Fibroblast of the conjunctiva (primary cell): ENCODE results near the gene CD19.
"Not testable (repeated sequence)": the region's sequence is repeated elsewhere in the genome, so short reads cannot be mapped to it uniquely, and the experiment has no call there.

Experiments
- DNase-seq: peaks from one replicate; pipeline ENCODE4 v3.0.0-alpha.2; 2010; ENCODE audit warnings: low read depth

The CD19 gene

DNA sequence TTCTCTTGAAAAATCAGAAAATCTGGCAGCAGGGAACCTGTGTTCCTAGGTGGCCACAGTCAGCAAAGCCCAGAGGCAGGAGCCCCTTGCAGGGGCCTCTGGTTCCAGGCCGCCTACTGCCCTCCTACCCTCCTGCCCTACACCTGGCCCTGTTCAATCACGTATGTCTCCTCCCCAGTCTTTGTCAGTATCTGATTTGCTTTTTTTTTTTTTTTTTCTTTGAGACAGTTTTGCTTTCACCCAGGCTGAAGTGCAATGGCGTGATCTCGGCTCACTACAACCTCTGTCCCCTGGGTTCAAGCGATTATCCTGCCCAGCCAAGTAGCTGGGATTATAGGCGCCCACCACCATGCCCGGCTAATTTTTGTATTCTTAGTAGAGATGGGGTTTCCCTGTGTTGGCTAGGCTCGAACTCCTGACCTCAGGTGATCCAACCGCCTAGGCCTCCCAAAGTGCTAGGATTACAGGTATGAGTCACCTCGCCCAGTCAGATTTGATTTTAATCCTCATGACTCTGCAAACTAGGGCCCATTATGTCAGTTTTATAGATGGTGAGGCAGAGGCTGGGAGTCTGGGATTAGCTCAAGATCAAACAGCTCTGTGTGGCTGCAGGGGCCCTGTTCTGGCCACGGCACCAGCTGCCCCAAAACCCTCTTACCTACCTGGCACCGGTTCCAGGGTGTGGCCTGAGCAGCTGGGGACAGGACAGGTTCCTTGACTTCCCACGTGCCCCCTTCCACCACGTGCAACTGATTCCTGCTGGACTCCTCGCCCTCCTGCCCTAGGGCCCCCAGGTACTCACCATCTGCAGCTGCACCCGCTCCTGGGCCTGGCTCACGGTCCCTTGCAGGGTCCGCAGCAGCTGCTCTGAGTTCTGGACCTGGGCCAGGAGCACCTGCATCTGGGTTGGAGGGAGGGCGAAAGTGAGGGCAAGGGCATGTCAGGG is 21.4 kb upstream of the CD19 start:
- DNase-seq: no peak

DNA sequence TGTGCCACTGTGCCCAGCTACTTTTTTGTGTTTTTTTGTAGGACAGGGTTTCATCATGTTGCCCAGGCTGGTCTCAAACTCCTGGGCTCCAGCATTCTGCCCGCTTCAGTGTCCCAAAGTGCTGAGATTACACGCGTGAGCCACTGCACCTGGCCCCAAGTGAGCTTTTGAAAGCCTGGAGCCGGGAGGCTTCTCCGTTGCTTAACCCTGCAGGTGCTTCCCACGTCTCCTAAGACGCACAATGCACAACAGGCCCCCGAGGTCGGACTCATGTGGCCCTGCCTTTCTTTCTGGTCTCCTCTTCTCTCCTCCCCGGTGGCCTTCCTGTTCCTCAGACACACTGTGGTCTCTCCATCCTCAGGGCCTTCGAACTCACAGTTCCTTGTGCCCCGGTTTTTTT is 19.2 kb upstream of the CD19 start:
- no peak for DNase-seq

DNA sequence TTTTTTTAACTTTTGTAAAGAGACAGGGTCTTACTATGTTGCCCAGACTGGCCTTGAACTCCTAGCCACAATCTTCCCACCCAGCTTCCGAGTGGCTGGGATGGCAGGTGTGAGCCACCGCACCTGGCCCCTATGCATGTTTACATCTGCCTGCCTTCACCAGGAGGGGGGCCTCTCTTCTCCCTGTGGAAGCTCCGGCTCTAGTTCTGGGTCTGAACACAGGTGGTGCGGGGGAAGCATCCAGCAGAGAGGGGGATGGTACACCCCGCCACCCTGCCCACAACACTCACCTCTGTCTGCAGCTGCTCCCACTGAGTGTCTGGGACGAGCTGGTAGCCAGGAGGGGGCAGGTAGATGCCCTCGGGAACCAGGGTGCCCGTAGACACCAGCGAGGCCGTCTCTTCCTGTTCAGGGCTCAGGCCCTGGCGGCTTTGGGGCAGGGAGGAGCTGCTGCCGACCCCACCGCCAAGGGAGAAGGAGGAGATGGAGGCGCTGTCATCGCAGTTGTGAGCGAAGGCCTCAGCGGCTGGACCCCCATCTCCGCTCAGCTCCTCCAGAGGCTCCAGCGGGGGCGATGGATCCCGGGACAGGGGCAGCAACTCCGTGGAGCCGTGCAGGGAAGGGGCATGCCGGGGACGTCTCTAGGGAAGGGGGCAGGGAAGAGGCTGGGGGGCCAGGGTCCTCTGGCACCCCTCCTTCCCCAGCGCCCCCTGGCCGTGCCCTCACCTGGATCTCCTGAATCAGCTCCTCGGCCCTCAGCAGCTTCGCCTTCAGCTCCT is 17.6 kb upstream of the CD19 start:
- no peak for DNase-seq

DNA sequence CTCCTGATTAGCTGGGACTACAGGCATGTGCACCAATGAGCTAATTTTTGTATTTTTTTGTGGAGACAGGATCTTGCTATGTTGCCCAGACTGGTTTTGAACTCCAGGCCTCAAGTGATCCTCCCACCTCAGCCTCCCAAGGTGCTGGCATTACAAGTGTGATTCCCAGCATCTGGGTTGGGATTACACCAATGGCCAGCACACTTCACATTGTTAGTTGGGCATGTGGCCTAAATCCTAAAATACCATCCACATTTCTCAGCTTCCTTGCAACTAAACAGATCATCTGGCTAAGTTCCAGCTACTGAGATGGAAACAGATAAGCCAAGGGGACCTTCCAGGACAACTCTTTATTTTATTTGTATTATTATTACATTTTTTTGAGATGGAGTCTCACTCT is 16.6 kb upstream of the CD19 start:
- peak; percentile 4 for DNase-seq

DNA sequence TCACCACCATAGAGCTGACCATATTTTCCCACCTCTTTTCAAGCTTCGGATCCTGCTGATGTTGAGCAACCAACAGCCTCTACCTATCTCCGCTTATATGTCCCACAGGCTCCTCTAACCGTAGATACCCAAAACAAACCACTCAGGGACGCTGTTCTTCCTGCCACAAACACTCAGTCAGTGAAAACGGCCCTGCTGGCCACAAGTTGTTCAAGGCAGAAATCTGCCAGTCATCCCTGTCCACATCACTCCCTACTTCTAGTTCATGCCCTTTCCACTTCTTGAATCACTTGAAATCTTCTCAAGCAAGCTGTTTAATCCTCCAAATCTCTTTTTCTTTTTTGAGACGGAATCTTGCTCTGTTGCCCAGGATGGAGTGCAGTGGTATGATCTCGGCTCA is 14.7 kb upstream of the CD19 start:
- no peak for DNase-seq

DNA sequence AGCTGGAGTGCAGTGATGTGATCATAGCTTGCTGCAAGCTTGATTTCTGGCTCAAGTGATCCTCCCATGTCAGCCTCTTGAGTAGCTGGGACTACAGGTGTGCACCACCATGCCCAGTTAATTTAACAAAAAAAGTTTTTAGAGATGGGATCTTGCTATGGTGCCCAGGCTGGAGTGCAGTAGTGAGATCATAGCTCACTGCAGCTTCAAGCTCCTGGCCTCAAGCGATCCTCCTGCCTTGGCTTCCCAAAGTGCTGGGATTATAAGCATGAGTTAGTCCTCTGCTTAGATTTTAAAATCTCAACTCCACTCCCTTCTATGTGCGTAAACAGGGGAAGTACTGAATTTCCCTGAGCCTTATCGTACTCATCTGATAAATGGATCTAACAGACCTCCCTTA is 13.1 kb upstream of the CD19 start:
- no peak for DNase-seq

DNA sequence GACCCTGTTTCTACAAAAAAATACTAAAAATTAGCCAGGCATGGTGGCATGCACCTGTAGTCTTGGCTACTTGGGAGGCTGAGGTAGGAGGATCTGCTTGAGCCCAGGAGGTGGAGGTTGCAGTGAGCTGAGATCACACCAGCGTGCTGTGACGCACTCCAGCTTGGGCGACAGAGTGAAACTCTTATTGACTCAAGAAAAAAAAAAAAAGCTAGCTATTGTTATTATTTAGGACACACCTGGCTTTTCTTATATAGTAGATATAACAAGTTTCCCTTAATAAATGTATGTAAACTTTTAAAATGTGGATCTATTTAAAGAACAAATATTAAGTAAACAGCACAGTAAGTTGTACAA is 8.6 kb upstream of the CD19 start:
- DNase-seq: no peak

DNA sequence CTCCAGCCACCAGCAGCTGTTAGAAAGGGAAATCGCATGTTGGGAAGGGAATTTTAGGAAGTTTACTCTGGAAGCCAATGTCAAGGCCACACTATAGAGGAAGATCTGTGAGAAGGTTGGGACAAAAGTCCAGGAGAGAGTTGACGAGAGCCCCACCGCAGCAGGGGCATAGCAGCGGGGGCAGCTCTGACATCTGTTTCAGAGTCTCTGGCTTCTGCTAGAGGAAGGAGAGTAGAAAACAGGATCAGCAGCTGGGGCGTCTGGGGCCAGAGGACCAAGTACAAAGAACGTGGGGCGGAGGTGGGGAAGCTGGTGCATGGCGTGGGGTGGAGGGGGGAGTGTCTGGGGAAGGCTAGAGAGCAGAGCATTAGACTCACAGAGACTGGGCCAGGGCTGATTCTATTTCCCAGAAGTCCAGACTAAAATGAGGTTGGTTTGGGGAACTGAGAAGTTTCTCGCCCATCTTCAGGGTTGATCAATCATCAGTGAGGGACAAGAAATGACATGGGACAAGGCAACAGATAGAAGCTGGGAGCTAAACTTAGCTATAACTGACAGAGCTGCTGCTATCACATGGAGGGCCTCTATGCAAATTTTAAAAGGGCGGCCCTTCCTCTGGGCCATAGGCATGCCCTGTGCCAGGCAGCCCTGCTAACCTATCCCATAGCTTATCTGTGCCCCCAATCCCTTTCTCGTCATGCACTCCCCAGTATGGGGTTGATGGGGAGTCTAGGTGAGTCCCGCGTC is 7.9 kb upstream of the CD19 start:
- no peak for DNase-seq

DNA sequence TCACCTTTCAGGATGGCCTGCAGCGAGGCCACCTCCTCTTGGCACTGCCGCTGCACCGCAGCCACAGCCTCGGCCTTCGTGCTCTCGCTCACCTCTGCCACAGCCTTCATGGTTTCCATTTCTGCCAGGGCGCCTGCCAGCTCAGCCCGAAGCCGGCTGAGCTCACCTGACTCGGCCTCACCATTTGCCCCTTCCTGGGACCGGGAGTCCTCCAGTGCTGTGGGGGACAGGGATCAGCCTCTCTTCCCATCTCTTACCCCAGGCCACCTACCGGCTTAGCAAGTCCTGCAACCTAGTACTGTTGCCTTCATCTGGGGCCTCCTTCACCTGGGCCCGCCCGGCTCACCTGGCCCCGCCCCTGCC is 7.4 kb upstream of the CD19 start:
- DNase-seq: no peak

DNA sequence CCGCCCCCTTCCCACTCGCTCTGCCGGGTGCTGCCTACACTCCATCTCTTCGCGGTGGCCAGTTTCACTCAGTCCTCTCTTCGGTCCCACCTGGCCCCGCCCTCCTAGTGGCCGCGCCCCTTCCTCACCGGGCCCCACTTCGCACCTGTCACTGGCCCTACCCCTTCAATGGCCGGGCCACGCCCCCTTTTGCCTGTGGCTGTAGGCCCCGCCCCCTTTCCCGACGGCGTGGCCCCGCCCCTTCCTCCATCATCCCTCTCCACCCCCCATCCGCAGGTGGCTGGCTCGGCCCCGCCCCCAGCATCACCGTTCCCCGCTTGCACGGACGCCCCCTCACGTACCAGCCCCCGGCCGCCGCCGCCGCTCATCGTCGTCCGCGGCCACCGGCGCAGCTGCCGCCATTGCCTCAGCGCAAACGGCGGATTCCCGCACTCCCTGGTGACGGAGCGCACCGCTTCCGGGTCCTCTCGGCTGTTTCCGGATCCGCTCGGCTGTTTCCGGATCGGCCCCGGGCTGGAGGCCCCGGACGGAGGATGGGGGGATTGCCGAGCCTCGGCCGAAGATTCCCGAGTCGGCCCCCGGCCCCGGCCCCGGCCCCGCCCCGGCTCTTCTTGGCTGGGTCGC is 6.9 kb upstream of the CD19 start, which contains the start of gene RABEP2:
RABEP2 (minus strand) TSS at position 477 of the 624 bp plus-strand sequence; CDS start at position 402, 75 bp downstream.
- DNase-seq: peak; percentile 70

DNA sequence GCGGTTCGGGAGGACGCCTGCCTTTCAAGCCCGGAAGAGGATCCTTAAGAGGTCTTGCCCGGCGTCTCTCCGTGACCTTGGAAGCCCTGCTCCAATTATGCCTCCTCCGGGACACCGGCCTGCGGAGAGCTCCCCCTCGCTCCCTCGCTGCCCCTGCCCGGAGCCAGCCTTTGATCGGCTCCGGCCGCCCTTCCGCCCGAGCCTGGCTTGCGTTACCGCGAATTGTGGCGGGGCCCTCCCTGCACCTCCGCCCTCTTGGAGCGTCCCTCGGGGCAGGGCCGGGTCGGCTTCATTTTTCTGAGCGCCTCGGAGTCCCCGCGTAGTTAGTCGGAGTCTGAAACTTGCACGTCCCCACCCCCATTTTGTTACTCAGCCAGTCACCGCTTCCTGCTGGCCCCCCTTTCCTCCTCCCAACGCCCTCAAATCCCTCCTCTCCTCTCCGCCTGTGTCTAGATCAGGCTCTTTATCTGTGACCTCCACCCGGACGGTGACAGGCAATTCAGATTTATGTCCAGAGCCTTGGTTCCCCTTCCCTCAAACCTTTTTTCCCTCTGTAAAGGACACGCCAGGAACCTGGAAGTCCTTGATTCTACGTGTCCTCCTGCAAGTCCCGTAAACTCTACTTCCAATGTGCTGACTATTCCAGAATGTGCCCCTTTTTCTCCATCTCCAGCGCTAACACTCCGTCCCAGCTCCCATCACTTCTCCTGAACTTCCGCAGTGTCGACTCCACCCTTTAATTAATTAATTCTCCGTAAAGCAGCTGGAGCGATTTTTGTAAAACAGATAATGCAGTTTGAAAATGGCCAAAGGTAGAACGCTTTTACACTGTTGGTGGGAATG is 6.2 kb upstream of the CD19 start:
- DNase-seq: peak; percentile 75

DNA sequence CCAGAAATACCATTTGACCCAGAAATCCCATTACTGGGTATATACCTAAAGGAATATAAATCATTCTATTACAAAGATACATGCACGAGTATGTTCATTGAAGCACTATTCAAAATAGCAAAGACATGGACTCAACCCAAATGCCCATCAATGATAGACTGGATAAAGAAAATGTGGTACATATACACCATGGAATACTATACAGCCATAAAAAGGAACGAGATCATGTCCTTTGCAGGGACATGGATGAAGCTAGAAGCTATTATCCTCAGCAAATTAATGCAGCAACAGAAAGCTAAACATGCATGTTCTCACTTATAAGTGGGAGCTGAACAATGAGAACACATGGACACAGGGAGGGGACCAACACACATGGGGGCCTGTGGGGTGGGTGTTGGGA is 5.5 kb upstream of the CD19 start:
- not testable (repeated sequence) for DNase-seq

DNA sequence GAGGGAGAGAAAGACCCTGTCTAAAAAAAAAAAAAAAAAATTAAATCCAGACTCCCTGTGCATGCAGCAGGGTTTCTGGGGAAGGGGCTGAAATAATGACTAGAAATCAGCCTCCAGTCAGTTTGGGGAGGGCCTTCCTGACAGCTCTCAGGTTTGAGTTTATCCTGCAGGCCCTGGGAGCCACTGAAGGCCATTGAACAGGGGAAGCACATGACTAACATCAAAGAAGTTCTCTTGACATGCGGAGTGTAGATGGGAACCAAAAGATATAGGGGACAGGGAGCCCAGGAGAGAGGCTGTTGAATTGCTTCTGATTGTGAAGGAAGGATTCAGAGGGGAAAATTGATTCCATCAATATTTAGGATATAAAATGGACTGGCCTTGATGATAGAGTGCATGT is 4.0 kb upstream of the CD19 start:
- no peak for DNase-seq

DNA sequence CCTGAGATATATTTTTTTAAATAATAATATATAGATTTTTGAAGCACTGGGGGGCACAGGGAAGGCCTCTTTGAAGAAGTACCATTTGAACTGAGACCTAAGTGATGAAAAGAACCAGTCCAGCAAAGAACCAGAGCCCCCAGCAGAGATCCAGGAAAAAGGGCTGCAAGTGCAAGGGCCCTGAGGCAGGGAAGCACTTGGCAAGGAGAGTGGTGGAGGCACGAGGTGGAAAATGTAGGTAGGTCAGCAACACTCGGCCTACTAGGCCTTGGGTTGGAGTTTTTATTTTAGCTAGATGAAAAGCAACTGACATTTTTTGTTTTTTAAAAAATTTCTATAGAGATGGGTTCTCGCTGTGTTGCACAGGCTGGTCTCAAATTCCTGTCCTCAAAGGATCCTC is 1.6 kb upstream of the CD19 start:
- no peak for DNase-seq

DNA sequence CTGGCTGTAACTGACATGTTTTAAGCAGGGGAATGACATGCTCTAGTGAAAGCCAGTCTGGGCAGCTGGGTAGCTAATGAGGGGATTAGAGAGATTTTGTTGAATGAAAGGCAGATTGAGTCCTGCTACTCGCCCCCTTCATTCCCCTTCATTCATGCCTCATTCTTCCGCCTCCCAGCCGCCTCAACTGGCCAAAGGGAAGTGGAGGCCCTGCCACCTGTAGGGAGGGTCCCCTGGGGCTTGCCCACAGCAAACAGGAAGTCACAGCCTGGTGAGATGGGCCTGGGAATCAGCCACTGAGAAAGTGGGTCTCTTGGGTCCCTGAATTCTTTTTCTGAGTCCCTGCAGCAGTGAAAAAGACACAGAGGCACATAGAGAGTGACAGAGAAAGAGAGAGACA is 1.1 kb upstream of the CD19 start:
- no peak for DNase-seq

DNA sequence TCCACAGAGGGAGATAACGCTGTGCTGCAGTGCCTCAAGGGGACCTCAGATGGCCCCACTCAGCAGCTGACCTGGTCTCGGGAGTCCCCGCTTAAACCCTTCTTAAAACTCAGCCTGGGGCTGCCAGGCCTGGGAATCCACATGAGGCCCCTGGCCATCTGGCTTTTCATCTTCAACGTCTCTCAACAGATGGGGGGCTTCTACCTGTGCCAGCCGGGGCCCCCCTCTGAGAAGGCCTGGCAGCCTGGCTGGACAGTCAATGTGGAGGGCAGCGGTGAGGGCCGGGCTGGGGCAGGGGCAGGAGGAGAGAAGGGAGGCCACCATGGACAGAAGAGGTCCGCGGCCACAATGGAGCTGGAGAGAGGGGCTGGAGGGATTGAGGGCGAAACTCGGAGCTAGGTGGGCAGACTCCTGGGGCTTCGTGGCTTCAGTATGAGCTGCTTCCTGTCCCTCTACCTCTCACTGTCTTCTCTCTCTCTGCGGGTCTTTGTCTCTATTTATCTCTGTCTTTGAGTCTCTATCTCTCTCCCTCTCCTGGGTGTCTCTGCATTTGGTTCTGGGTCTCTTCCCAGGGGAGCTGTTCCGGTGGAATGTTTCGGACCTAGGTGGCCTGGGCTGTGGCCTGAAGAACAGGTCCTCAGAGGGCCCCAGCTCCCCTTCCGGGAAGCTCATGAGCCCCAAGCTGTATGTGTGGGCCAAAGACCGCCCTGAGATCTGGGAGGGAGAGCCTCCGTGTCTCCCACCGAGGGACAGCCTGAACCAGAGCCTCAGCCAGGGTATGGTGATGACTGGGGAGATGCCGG is 769 bp downstream of the CD19 start:
- no peak for DNase-seq

DNA sequence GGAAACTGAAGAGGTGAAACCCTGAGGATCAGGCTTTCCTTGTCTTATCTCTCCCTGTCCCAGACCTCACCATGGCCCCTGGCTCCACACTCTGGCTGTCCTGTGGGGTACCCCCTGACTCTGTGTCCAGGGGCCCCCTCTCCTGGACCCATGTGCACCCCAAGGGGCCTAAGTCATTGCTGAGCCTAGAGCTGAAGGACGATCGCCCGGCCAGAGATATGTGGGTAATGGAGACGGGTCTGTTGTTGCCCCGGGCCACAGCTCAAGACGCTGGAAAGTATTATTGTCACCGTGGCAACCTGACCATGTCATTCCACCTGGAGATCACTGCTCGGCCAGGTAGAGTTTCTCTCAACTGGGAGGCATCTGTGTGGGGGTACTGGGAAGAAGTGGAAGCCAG is 1.4 kb downstream of the CD19 start:
- no peak for DNase-seq

DNA sequence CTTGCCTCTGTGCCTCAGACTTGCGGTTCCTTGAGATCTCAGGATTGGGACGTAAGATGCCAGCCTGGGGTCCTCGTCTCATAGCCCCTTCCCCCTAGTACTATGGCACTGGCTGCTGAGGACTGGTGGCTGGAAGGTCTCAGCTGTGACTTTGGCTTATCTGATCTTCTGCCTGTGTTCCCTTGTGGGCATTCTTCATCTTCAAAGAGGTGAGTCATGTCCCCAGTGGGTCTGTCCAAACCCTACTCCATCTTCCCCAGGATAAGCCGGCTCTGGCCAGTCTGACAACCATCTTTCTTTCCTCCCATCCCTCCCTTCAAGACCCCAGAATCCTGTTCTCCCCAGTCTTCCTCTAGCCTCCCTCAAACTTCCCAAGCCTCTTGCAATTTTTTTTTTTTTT is 3.6 kb downstream of the CD19 start:
- DNase-seq: no peak

DNA sequence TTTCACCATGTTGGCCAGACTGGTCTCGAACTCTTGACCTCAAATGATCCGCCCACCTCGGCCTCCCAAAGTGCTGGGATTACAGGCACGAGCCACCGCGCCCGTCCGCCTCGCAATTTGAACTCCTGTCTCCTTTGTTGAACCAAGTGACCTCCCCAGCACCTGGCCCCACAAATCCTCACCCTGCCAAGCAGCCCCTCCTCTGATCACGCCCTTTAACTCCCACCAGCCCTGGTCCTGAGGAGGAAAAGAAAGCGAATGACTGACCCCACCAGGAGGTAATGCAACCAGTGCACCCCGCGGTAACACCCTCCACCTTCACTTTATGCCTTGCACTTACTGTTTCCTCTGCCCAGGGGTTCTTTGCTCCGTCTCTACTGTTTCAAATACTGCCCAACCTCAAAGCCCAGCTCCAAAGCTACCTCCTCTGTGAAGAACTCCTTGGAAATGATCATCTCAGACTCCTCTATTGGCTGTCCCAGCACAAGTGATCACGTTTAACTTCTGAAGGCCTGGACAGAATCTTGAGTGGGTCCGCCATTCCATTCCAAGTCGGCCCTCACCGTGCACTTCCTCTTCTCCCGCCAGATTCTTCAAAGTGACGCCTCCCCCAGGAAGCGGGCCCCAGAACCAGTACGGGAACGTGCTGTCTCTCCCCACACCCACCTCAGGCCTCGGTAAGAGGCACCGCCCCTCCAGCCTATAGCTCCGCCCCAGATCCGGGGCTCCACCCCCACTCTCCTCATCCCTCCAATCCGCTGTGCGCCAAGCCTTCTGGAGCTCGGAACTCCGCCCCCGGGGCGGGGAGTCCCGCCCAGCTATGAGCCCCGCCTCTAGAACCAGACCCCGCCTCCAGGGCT is 4.4 kb downstream of the CD19 start:
- peak; percentile 35 for DNase-seq

DNA sequence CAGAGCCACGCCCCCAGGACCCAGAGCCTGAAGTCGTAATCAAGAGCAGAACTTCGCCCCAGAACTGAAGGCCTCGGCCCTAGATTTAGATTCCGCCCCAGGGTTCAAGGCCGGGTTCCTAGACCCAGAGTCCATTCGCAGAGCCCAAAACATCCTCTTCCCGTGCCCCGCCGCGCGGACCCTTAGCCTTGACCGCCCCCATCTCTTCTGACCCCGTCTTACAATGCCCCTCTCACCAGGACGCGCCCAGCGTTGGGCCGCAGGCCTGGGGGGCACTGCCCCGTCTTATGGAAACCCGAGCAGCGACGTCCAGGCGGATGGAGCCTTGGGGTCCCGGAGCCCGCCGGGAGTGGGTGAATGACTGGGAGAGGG is 5.0 kb downstream of the CD19 start:
- no peak for DNase-seq
